H9 (cell line): Measurements from ENCODE around the gene ZNF79. TPM values are rescaled to one million over a fixed set of nuclear protein-coding genes. Genes with fewer than 3 reads are reported as not detected.
A peak's percentile ranks its signal among the peaks of the same experiment; 100 is the strongest.

Experiments
- DNase-seq: peaks from one replicate; pipeline ENCODE4 v3.0.0-alpha.2; 2017
- H2AFZ ChIP-seq: one replicate; pipeline ENCODE4 v1.6.1; 2013; ENCODE audit warnings: mild to moderate bottlenecking, low read length, control low read depth, moderate library complexity
- H2AK5ac ChIP-seq: 2 replicates; pipeline ENCODE4 v1.6.1; 2013; ENCODE audit warnings: low read length, control low read depth, mixed read lengths; ENCODE audit not compliant: insufficient read length
- H2BK120ac ChIP-seq: one replicate; pipeline ENCODE4 v1.6.1; 2013; ENCODE audit warnings: low read depth, mild to moderate bottlenecking, low read length, control low read depth, inconsistent platforms; ENCODE audit not compliant: poor library complexity, severe bottlenecking
- H2BK12ac ChIP-seq: 2 replicates; pipeline ENCODE4 v1.6.1; 2013; ENCODE audit warnings: low read length, control low read depth, mixed read lengths, low read depth; ENCODE audit not compliant: insufficient read length
- H2BK15ac ChIP-seq: 2 replicates; pipeline ENCODE4 v1.6.1; 2013; ENCODE audit warnings: low read depth, low read length, control low read depth
- H2BK20ac ChIP-seq: one replicate; pipeline ENCODE4 v1.6.1; 2013; ENCODE audit warnings: low read depth, mild to moderate bottlenecking, low read length, control low read depth, inconsistent platforms; ENCODE audit not compliant: poor library complexity, severe bottlenecking
- H2BK5ac ChIP-seq: 2 replicates; pipeline ENCODE4 v1.6.1; 2013; ENCODE audit warnings: low read length, control low read depth, mixed read lengths; ENCODE audit not compliant: insufficient read length
- H3K14ac ChIP-seq: 2 replicates; pipeline ENCODE4 v1.6.1; 2013; ENCODE audit warnings: low read length, control low read depth; ENCODE audit not compliant: insufficient read depth
- H3K18ac ChIP-seq: 2 replicates; pipeline ENCODE4 v1.6.1; 2013; ENCODE audit warnings: low read depth, mild to moderate bottlenecking, mixed read lengths, low read length, control low read depth; ENCODE audit not compliant: insufficient read length
- H3K23ac ChIP-seq: 2 replicates; pipeline ENCODE4 v1.6.1; 2013; ENCODE audit warnings: low read length, control low read depth, mixed read lengths, low read depth; ENCODE audit not compliant: insufficient read length
- H3K23me2 ChIP-seq: 2 replicates; pipeline ENCODE4 v1.6.1; 2013; ENCODE audit warnings: low read depth, mild to moderate bottlenecking, mixed read lengths, low read length, control low read depth; ENCODE audit not compliant: insufficient read length, poor library complexity, severe bottlenecking
- H3K27ac ChIP-seq: 2 replicates; pipeline ENCODE4 v1.5.1; 2013; ENCODE audit warnings: low read length, control low read depth, mixed read lengths, low read depth; ENCODE audit not compliant: insufficient read length
- H3K27me3 ChIP-seq: 2 replicates; pipeline ENCODE4 v1.6.1; 2013; ENCODE audit warnings: low read length, control low read depth, inconsistent platforms; ENCODE audit not compliant: insufficient read depth
- H3K4ac ChIP-seq: 2 replicates; pipeline ENCODE4 v1.6.1; 2013; ENCODE audit warnings: low read depth, mild to moderate bottlenecking, control low read depth, inconsistent platforms, low read length, moderate library complexity
- H3K4me1 ChIP-seq: 2 replicates; pipeline ENCODE4 v1.6.1; 2013; ENCODE audit warnings: low read length, control low read depth, inconsistent platforms; ENCODE audit not compliant: insufficient read depth
- H3K4me2 ChIP-seq: 2 replicates; pipeline ENCODE4 v1.6.1; 2013; ENCODE audit warnings: low read length, control low read depth, mixed read lengths; ENCODE audit not compliant: insufficient read length, insufficient read depth
- H3K56ac ChIP-seq: 2 replicates; pipeline ENCODE4 v1.6.1; 2013; ENCODE audit warnings: low read depth, mild to moderate bottlenecking, mixed read lengths, low read length, control low read depth; ENCODE audit not compliant: insufficient read length
- H3K79me1 ChIP-seq: 2 replicates; pipeline ENCODE4 v1.6.1; 2013; ENCODE audit warnings: low read depth, mild to moderate bottlenecking, moderate library complexity, low read length, control low read depth, inconsistent platforms; ENCODE audit not compliant: insufficient read depth, poor library complexity, severe bottlenecking
- H3K79me2 ChIP-seq: 2 replicates; pipeline ENCODE4 v1.6.1; 2013; ENCODE audit warnings: low read length, control low read depth, inconsistent platforms; ENCODE audit not compliant: insufficient read depth
- H3K9ac ChIP-seq: 2 replicates; pipeline ENCODE4 v1.6.1; 2013; ENCODE audit warnings: low read length, control low read depth, mixed read lengths; ENCODE audit not compliant: insufficient read length; ENCODE audit errors: extremely low read depth
- H3K9me3 ChIP-seq: one replicate; pipeline ENCODE4 v1.6.1; 2013; ENCODE audit warnings: low read depth, low read length, inconsistent platforms; ENCODE audit not compliant: control insufficient read depth
- H3T11ph ChIP-seq: one replicate; pipeline ENCODE4 v1.6.1; 2013; ENCODE audit warnings: mild to moderate bottlenecking, low read length, control low read depth, inconsistent platforms
- H4K20me1 ChIP-seq: one replicate; pipeline ENCODE4 v1.6.1; 2013; ENCODE audit not compliant: control insufficient read depth, insufficient read length, insufficient read depth
- H4K5ac ChIP-seq: 2 replicates; pipeline ENCODE4 v1.6.1; 2013; ENCODE audit warnings: low read depth, mild to moderate bottlenecking, mixed read lengths, low read length, control low read depth; ENCODE audit not compliant: insufficient read length
- H4K8ac ChIP-seq: replicated peaks from 2 replicates; pipeline ENCODE4 v1.6.1; 2013; ENCODE audit warnings: low read length, control low read depth, mixed read lengths, low read depth; ENCODE audit not compliant: insufficient read length
- H4K91ac ChIP-seq: 2 replicates; pipeline ENCODE4 v1.6.1; 2013; ENCODE audit warnings: low read depth, mild to moderate bottlenecking, moderate library complexity, mixed read lengths, low read length, control low read depth; ENCODE audit not compliant: insufficient read length
- H3K27ac Mint-ChIP-seq, 3 experiments: 2 replicates in 2 of 3; 3 replicates in 1 of 3; pipeline ENCODE4 v1.8.0; 2020 to 2021; ENCODE audit warnings: mixed read lengths in 3 of 3, mild to moderate bottlenecking in 1 of 3, moderate library complexity in 1 of 3
- H3K27me3 Mint-ChIP-seq: 2 replicates; pipeline ENCODE4 v1.8.0; 2021; ENCODE audit warnings: low read depth, mild to moderate bottlenecking, moderate library complexity, mixed read lengths
- H3K36me3 Mint-ChIP-seq, 3 experiments: 2 replicates in 2 of 3; 3 replicates in 1 of 3; pipeline ENCODE4 v1.8.0; 2020 to 2021; ENCODE audit warnings: low read depth in 3 of 3, mixed read lengths in 3 of 3; ENCODE audit not compliant: insufficient read depth in 1 of 3
- H3K4me1 Mint-ChIP-seq, 2 experiments: 2 replicates each; pipeline ENCODE4 v1.8.0; 2020; ENCODE audit warnings: mixed read lengths in 2 of 2
- H3K4me3 Mint-ChIP-seq, 2 experiments: 2 replicates in 1 of 2; 3 replicates in 1 of 2; pipeline ENCODE4 v1.8.0; 2020 to 2021; ENCODE audit warnings: mild to moderate bottlenecking in 2 of 2, mixed read lengths in 2 of 2, moderate library complexity in 1 of 2
- H3K9me3 Mint-ChIP-seq, 2 experiments: 2 replicates in 1 of 2; 3 replicates in 1 of 2; pipeline ENCODE4 v1.8.0; 2020; ENCODE audit warnings: mild to moderate bottlenecking in 2 of 2, mixed read lengths in 2 of 2, moderate library complexity in 1 of 2
- whole genome bisulfite sequencing: extraction: QIAGEN DNeasy Blood & Tissue Kit; methylation state at CpG from one replicate; pipeline ENCODE4 v1.1.7; 2013; ENCODE audit warnings: missing lambda C conversion rate, low lambda C conversion rate, mixed read lengths; ENCODE audit not compliant: insufficient read length; ENCODE audit errors: extremely low coverage; 5-methylcytosine and 5-hydroxymethylcytosine counted together
- total RNA-seq: library from RNA; stranded (reverse); gene quantifications from 2 replicates; pipeline ENCODE4 v1.2.1, GENCODE V29; 2021
- TF ChIP-seq, protein P1 (sequence below): fragments of 200-600 bp; sonication (generic); conservative IDR thresholded peaks from 3 replicates; pipeline ENCODE4 v1.8.0; 2021; ENCODE audit warnings: antibody characterized with exemption, mild to moderate bottlenecking

The ZNF79 gene
- total RNA-seq, 1 experiment from 2014 or later = 11.5 TPM

DNA sequence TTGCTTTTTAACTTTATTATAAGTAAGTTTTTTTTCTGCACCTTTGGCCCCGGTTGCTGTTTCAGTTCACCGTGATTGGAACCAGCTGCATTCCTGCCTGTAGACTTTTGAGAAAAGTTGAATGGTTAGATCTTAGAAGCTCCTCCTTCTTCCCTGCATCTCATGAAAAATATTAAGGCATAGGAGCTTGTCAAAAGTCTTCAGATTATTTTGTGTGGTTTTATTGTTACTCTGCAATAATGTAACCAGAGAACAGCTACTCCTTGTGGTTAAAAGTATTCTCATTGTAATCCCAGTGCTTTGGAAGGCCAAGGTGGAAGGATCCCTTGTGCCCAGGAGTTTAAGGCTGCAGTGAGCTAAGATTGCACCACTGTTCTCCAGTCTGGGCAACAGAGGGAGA is 30.5 kb upstream of the ZNF79 start:
- Histone ChIP-seq H3K23ac (no peak overlapping the region), H4K20me1 (no peaks in the 10 kb centered on the region), H3K14ac (no peak overlapping the region), H3K4me2 (no peak overlapping the region), H2BK15ac (no peak overlapping the region), H4K5ac (no peak overlapping the region), H3K23me2 (peaks cover 11% of the 10 kb centered on the region), H3K9me3 (no peaks in the 10 kb centered on the region), H3K4me1 (no peaks in the 10 kb centered on the region), H2BK20ac (no peak overlapping the region), H3K79me2 (no peaks in the 10 kb centered on the region), H2AK5ac (no peak overlapping the region), H3K9ac (no peak overlapping the region), H3K27ac (no peak overlapping the region), H2BK12ac (no peak overlapping the region), H3K27me3 (no peaks in the 10 kb centered on the region), H4K91ac (no peak overlapping the region), H4K8ac (no peak overlapping the region), H3K18ac (no peak overlapping the region), H2AFZ (no peak overlapping the region), H3T11ph (no peak overlapping the region), H2BK5ac (no peak overlapping the region), H3K79me1 (no peaks in the 10 kb centered on the region), H2BK120ac (no peak overlapping the region), H3K4ac (no peak overlapping the region), H3K56ac (no peak overlapping the region)
- no CpG with 5 or more reads among the region's 2 CpGs for WGBS
- no peak for DNase-seq
- no peak overlapping the region for H3K27ac Mint-ChIP-seq
- no peaks in the 10 kb centered on the region for H3K36me3 Mint-ChIP-seq
- TF ChIP-seq, protein P1, sequence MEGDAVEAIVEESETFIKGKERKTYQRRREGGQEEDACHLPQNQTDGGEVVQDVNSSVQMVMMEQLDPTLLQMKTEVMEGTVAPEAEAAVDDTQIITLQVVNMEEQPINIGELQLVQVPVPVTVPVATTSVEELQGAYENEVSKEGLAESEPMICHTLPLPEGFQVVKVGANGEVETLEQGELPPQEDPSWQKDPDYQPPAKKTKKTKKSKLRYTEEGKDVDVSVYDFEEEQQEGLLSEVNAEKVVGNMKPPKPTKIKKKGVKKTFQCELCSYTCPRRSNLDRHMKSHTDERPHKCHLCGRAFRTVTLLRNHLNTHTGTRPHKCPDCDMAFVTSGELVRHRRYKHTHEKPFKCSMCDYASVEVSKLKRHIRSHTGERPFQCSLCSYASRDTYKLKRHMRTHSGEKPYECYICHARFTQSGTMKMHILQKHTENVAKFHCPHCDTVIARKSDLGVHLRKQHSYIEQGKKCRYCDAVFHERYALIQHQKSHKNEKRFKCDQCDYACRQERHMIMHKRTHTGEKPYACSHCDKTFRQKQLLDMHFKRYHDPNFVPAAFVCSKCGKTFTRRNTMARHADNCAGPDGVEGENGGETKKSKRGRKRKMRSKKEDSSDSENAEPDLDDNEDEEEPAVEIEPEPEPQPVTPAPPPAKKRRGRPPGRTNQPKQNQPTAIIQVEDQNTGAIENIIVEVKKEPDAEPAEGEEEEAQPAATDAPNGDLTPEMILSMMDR = peak; percentile 21; the same call in 1 of the 3 replicates
- H3K4me1 Mint-ChIP-seq = peaks cover 21 to 32% of the 10 kb centered on the region in 2 experiments
- no peaks in the 10 kb centered on the region for H3K9me3 Mint-ChIP-seq
- peaks cover 11% of the 10 kb centered on the region for H3K27me3 Mint-ChIP-seq
- no peak overlapping the region for H3K4me3 Mint-ChIP-seq
